Keratinocyte (primary cell): ENCODE measurements around the gene SKP1. TPM values are rescaled to one million over a fixed set of nuclear protein-coding genes. Genes with fewer than 3 reads are reported as not detected.

Source experiments
- DNase-seq: peaks from one replicate; pipeline ENCODE4 v3.0.0-alpha.2; 2011; ENCODE audit warnings: low read depth, missing footprints, low spot score
- FAIRE-seq: peaks from 2 replicates; lab custom pipeline; 2011; peaks lifted over from hg19 to GRCh38; lab: Jason Lieb, UNC
- H2AFZ ChIP-seq: 2 replicates; pipeline ENCODE4 v1.6.0; 2012; ENCODE audit warnings: low read length, control low read depth, inconsistent platforms; ENCODE audit not compliant: control insufficient read depth
- H3K27ac ChIP-seq: 2 replicates; pipeline ENCODE4 v1.5.1; 2011; ENCODE audit warnings: low read length; ENCODE audit not compliant: control insufficient read depth, insufficient read depth
- H3K27me3 ChIP-seq: 3 replicates; pipeline ENCODE4 v1.6.0; 2011; ENCODE audit warnings: low read length; ENCODE audit not compliant: control insufficient read depth, insufficient read depth; ENCODE audit errors: extremely low read depth
- H3K36me3 ChIP-seq, 2 experiments: 2 replicates in 1 of 2; 3 replicates in 1 of 2; pipeline ENCODE4 v1.5.1; 2011; ENCODE audit warnings: low read length in 2 of 2, mild to moderate bottlenecking in 1 of 2; ENCODE audit not compliant: control insufficient read depth in 2 of 2, insufficient read depth in 2 of 2; ENCODE audit errors: extremely low read depth in 1 of 2
- H3K4me1 ChIP-seq: 3 replicates; pipeline ENCODE4 v1.5.1; 2011; ENCODE audit warnings: low read length; ENCODE audit not compliant: control insufficient read depth, insufficient read depth; ENCODE audit errors: extremely low read depth
- H3K4me2 ChIP-seq: 3 replicates; pipeline ENCODE4 v1.6.0; 2011; ENCODE audit warnings: low read depth, low read length; ENCODE audit not compliant: control insufficient read depth, insufficient read depth; ENCODE audit errors: extremely low read depth
- H3K4me3 ChIP-seq, 3 experiments: fragments of 200-600 bp in 1 of 3; sonication (generic) in 1 of 3; 2 replicates in 2 of 3; 3 replicates in 1 of 3; pipeline ENCODE4 v1.5.1; 2011 to 2016; ENCODE audit warnings: low read length in 3 of 3, mild to moderate bottlenecking in 3 of 3, control low read depth in 2 of 3, inconsistent platforms in 1 of 3, low read depth in 1 of 3, mixed read lengths in 1 of 3, mixed run types in 1 of 3, moderate library complexity in 1 of 3; ENCODE audit not compliant: control insufficient read depth in 2 of 3, insufficient read depth in 2 of 3; ENCODE audit errors: extremely low read depth in 1 of 3
- H3K79me2 ChIP-seq: 2 replicates; pipeline ENCODE4 v1.6.0; 2012; ENCODE audit warnings: low read length; ENCODE audit not compliant: control insufficient read depth, insufficient read depth
- H3K9ac ChIP-seq: 3 replicates; pipeline ENCODE4 v1.6.0; 2011; ENCODE audit warnings: low read length; ENCODE audit not compliant: control insufficient read depth, insufficient read depth; ENCODE audit errors: extremely low read depth
- H3K9me1 ChIP-seq: 3 replicates; pipeline ENCODE4 v1.6.0; 2011; ENCODE audit warnings: low read length; ENCODE audit not compliant: control insufficient read depth, insufficient read depth; ENCODE audit errors: extremely low read depth
- H3K9me3 ChIP-seq: 2 replicates; pipeline ENCODE4 v1.5.1; 2012; ENCODE audit warnings: low read depth, low read length; ENCODE audit not compliant: control insufficient read depth
- H4K20me1 ChIP-seq: 3 replicates; pipeline ENCODE4 v1.6.0; 2011; ENCODE audit warnings: low read length; ENCODE audit not compliant: control insufficient read depth, insufficient read depth; ENCODE audit errors: extremely low read depth
- EZH2 ChIP-seq: IDR thresholded peaks from one replicate; pipeline ENCODE4 v1.6.1; 2012; ENCODE audit warnings: inconsistent platforms, mild to moderate bottlenecking, low read length, moderate library complexity
- dilution Hi-C: fragments of 300-500 bp; cut with MboI; formaldehyde crosslinking; loops from one replicate; pipeline ENCODE4 v1.7.0; 2020; ENCODE audit warnings: low sequenced_read_pairs; ENCODE audit not compliant: extremely low pct_ligation_motif_present
- polyA plus RNA-seq, 5 experiments: library from polyadenylated mRNA; depleted of rRNA in 3 of 5; stranded (reverse) in 3 of 5; stranded (forward) in 1 of 5; unstranded in 1 of 5; fragments of >200 nt; gene quantifications; 1 replicate in 1 of 5; 2 replicates in 3 of 5; 3 replicates in 1 of 5; pipeline versions ENCODE4 v1.2.1 to v1.2.3, GENCODE V29; 2011 to 2012; ENCODE audit warnings: missing spikeins in 2 of 5, low read depth in 1 of 5, low replicate concordance in 1 of 5
- TF ChIP-seq, protein P1 (sequence below), 3 experiments: IDR thresholded peaks in 1 of 3; conservative IDR thresholded peaks in 1 of 3; optimal IDR thresholded peaks in 1 of 3; 2 replicates in 2 of 3; 3 replicates in 1 of 3; pipeline versions ENCODE3 to v1.5.1; 2011; ENCODE audit warnings: low read length in 3 of 3, mild to moderate bottlenecking in 3 of 3, moderate library complexity in 2 of 3, control low read depth in 1 of 3, inconsistent platforms in 1 of 3; ENCODE audit not compliant: insufficient read depth in 2 of 3; ENCODE audit errors: extremely low read depth in 1 of 3

The SKP1 gene
- polyA plus RNA-seq, 1 donor (not counting 4 experiments of a cell fraction or from before 2014, with no cell fraction given): 444 TPM

DNA sequence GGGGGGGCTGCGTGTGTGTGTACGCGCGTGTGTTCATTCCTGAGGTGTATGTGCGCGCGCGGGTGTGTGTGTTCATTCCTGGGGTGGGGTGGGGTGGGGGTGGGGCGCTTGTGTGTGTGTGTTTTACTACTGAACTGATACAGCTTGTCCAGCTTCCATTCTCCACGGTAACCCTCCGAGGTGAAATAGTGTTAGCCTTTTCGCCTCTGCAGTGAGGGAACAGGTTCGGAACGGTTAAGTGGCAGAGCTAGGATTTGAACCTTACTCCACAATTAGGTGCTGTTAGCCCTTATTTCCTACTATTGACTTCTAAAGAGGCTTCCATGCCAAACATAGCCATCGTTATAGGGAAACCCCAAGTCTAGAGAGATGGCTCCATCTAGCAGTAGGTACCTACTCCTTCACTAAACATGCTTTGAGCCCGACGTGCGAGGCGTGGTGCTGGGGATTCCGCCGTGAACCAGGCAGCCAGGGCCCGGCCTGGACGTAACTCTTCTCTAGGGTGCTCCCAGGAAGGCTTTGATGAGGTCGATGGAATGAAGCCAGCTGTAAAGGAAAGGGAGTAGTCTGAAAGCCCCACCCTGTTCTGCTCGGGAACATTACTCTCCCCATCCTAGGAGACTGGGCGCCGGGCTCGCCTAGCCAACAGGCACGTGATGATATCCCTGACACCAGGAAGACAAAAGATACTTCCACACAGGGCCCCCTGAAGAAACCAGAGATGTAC lies 782 bp upstream of the SKP1 start:
- FAIRE-seq: peak; percentile 62
- H3K79me2 ChIP-seq: peaks cover 41% of the 10 kb centered on the region
- peak; percentile 61 for DNase-seq
- peak overlapping the region; percentile 99 for H3K4me2 ChIP-seq
- H3K4me1 ChIP-seq: peaks cover 17% of the 10 kb centered on the region
- peaks cover 0 to 2% of the 10 kb centered on the region in 2 experiments for H3K36me3 ChIP-seq
- H3K27ac ChIP-seq: peak overlapping the region; percentile 96
- H3K9ac ChIP-seq: peak overlapping the region; percentile 97
- no peak for TF ChIP-seq EZH2
- TF ChIP-seq, protein P1, sequence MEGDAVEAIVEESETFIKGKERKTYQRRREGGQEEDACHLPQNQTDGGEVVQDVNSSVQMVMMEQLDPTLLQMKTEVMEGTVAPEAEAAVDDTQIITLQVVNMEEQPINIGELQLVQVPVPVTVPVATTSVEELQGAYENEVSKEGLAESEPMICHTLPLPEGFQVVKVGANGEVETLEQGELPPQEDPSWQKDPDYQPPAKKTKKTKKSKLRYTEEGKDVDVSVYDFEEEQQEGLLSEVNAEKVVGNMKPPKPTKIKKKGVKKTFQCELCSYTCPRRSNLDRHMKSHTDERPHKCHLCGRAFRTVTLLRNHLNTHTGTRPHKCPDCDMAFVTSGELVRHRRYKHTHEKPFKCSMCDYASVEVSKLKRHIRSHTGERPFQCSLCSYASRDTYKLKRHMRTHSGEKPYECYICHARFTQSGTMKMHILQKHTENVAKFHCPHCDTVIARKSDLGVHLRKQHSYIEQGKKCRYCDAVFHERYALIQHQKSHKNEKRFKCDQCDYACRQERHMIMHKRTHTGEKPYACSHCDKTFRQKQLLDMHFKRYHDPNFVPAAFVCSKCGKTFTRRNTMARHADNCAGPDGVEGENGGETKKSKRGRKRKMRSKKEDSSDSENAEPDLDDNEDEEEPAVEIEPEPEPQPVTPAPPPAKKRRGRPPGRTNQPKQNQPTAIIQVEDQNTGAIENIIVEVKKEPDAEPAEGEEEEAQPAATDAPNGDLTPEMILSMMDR (optimal IDR thresholded peaks at IDR 0.05 in 1 of 3, IDR thresholded peaks at IDR 0.05 in 1 of 3, conservative IDR thresholded peaks at IDR 0.05 in 1 of 3; ENCODE audit: extremely low read depth in 1 of 3, insufficient read depth in 2 of 3, low read length in 3 of 3): no peak
- peak overlapping the region; percentile 84 to 97 (median 91) for H3K4me3 ChIP-seq
- no peaks in the 10 kb centered on the region for H3K9me3 ChIP-seq
- H3K9me1 ChIP-seq: no peaks in the 10 kb centered on the region
- peaks cover 12% of the 10 kb centered on the region for H4K20me1 ChIP-seq
- dilution Hi-C loops: no loop called here
- peak overlapping the region; percentile 74 for H2AFZ ChIP-seq
- H3K27me3 ChIP-seq: no peaks in the 10 kb centered on the region

GRCh38 chr5:134175921-134176510 lies 734 bp downstream of the SKP1 start:
- no peaks in the 10 kb centered on the region for H3K27me3 ChIP-seq
- peak overlapping the region; percentile 96 for H3K4me2 ChIP-seq
- no peak for TF ChIP-seq EZH2
- TF ChIP-seq, protein P1 (optimal IDR thresholded peaks at IDR 0.05 in 1 of 3, IDR thresholded peaks at IDR 0.05 in 1 of 3, conservative IDR thresholded peaks at IDR 0.05 in 1 of 3; ENCODE audit: extremely low read depth in 1 of 3, insufficient read depth in 2 of 3, low read length in 3 of 3): no peak
- no peaks in the 10 kb centered on the region for H3K9me3 ChIP-seq
- no peaks in the 10 kb centered on the region for H3K9me1 ChIP-seq
- peaks cover 12% of the 10 kb centered on the region for H4K20me1 ChIP-seq
- peak overlapping the region; percentile 84 to 97 (median 91) for H3K4me3 ChIP-seq
- peaks cover 0 to 8% of the 10 kb centered on the region in 2 experiments for H3K36me3 ChIP-seq
- H3K4me1 ChIP-seq: peaks cover 17% of the 10 kb centered on the region
- peaks cover 55% of the 10 kb centered on the region for H3K79me2 ChIP-seq
- H2AFZ ChIP-seq: no peak overlapping the region
- peak overlapping the region; percentile 97 for H3K9ac ChIP-seq
- dilution Hi-C loops: no loop called here
- peak overlapping the region; percentile 96 for H3K27ac ChIP-seq
- DNase-seq (no peak), FAIRE-seq (no peak)
